ENCODE measurements around the gene KCTD20.

The KCTD20 gene

GRCh38 chr6:36505744-36506534 lies 63.1 kb downstream of the KCTD20 start:
- H3K27me3 ChIP-seq (ENCODE audit: control insufficient read depth, insufficient read depth, low read length, poor library complexity, severe bottlenecking) = no peaks in the 10 kb centered on the region
- 86 to 98% methylated on average over 2 to 6 of the region's 6 CpGs for WGBS, 2 experiments
- H3K4me1 ChIP-seq (ENCODE audit: control insufficient read depth, insufficient read depth, low read length) = no peaks in the 10 kb centered on the region
- no peaks in the 10 kb centered on the region for H3K9me3 ChIP-seq (ENCODE audit: control insufficient read depth, low read length)
- peaks cover 15% of the 10 kb centered on the region for H3K36me3 ChIP-seq (ENCODE audit: control insufficient read depth, insufficient read depth, low read length)
- H3K4me3 ChIP-seq (ENCODE audit: insufficient read depth, low read depth, low read length) = no peak overlapping the region
- no peak overlapping the region for H3K27ac ChIP-seq (ENCODE audit: insufficient read depth, low read depth, low read length, poor library complexity, severe bottlenecking)

- H3K4me1 ChIP-seq (ENCODE audit: control insufficient read depth, insufficient read depth, low read length) = no peaks in the 10 kb centered on the region
- H3K9me3 ChIP-seq (ENCODE audit: control insufficient read depth, low read length) = no peaks in the 10 kb centered on the region
- no peak overlapping the region for H3K4me3 ChIP-seq (ENCODE audit: insufficient read depth, low read depth, low read length)
- no peaks in the 10 kb centered on the region for H3K27me3 ChIP-seq (ENCODE audit: control insufficient read depth, insufficient read depth, low read length, poor library complexity, severe bottlenecking)
- H3K27ac ChIP-seq (ENCODE audit: insufficient read depth, low read depth, low read length, poor library complexity, severe bottlenecking) = no peak overlapping the region
- peaks cover 18% of the 10 kb centered on the region for H3K36me3 ChIP-seq (ENCODE audit: control insufficient read depth, insufficient read depth, low read length)
- 82 to 95% methylated on average over 1 to 2 of the region's 2 CpGs for WGBS, 2 experiments
Observed at GRCh38 chr6:36506611-36507010, 63.8 kb downstream of the KCTD20 start.

GRCh38 chr6:36508532-36508931 lies 65.7 kb downstream of the KCTD20 start:
- Histone ChIP-seq H3K27me3 (ENCODE audit: control insufficient read depth, insufficient read depth, low read length, poor library complexity, severe bottlenecking) (no peaks in the 10 kb centered on the region), H3K4me1 (ENCODE audit: control insufficient read depth, insufficient read depth, low read length) (no peaks in the 10 kb centered on the region), H3K36me3 (ENCODE audit: control insufficient read depth, insufficient read depth, low read length) (peaks cover 19% of the 10 kb centered on the region), H3K9me3 (ENCODE audit: control insufficient read depth, low read length) (no peaks in the 10 kb centered on the region), H3K27ac (ENCODE audit: insufficient read depth, low read depth, low read length, poor library complexity, severe bottlenecking) (no peak overlapping the region), H3K4me3 (ENCODE audit: insufficient read depth, low read depth, low read length) (no peak overlapping the region)
- 96 to 97% methylated on average over 10 of the region's 10 CpGs for WGBS, 2 experiments

GRCh38 chr6:36510365-36510764 lies 67.6 kb downstream of the KCTD20 start:
- WGBS, 2 experiments = 96 to 97% methylated on average over 3 of the region's 3 CpGs
- no peak overlapping the region for H3K27ac ChIP-seq (ENCODE audit: insufficient read depth, low read depth, low read length, poor library complexity, severe bottlenecking)
- peaks cover 24% of the 10 kb centered on the region for H3K36me3 ChIP-seq (ENCODE audit: control insufficient read depth, insufficient read depth, low read length)
- no peaks in the 10 kb centered on the region for H3K4me1 ChIP-seq (ENCODE audit: control insufficient read depth, insufficient read depth, low read length)
- H3K9me3 ChIP-seq (ENCODE audit: control insufficient read depth, low read length) = no peaks in the 10 kb centered on the region
- no peaks in the 10 kb centered on the region for H3K27me3 ChIP-seq (ENCODE audit: control insufficient read depth, insufficient read depth, low read length, poor library complexity, severe bottlenecking)
- H3K4me3 ChIP-seq (ENCODE audit: insufficient read depth, low read depth, low read length) = no peak overlapping the region

GRCh38 chr6:36514554-36515456 lies 72.0 kb downstream of the KCTD20 start:
- 94 to 96% methylated on average over 8 of the region's 8 CpGs for WGBS, 2 experiments
- H3K36me3 ChIP-seq (ENCODE audit: control insufficient read depth, insufficient read depth, low read length) = peaks cover 26% of the 10 kb centered on the region
- H3K9me3 ChIP-seq (ENCODE audit: control insufficient read depth, low read length) = no peaks in the 10 kb centered on the region
- no peak overlapping the region for H3K27ac ChIP-seq (ENCODE audit: insufficient read depth, low read depth, low read length, poor library complexity, severe bottlenecking)
- H3K4me3 ChIP-seq (ENCODE audit: insufficient read depth, low read depth, low read length) = no peak overlapping the region
- no peaks in the 10 kb centered on the region for H3K4me1 ChIP-seq (ENCODE audit: control insufficient read depth, insufficient read depth, low read length)
- no peaks in the 10 kb centered on the region for H3K27me3 ChIP-seq (ENCODE audit: control insufficient read depth, insufficient read depth, low read length, poor library complexity, severe bottlenecking)

GRCh38 chr6:36515844-36516243 lies 73.0 kb downstream of the KCTD20 start:
- Histone ChIP-seq H3K4me1 (ENCODE audit: control insufficient read depth, insufficient read depth, low read length) (no peaks in the 10 kb centered on the region), H3K27me3 (ENCODE audit: control insufficient read depth, insufficient read depth, low read length, poor library complexity, severe bottlenecking) (no peaks in the 10 kb centered on the region), H3K27ac (ENCODE audit: insufficient read depth, low read depth, low read length, poor library complexity, severe bottlenecking) (no peak overlapping the region), H3K36me3 (ENCODE audit: control insufficient read depth, insufficient read depth, low read length) (peaks cover 26% of the 10 kb centered on the region), H3K4me3 (ENCODE audit: insufficient read depth, low read depth, low read length) (no peak overlapping the region), H3K9me3 (ENCODE audit: control insufficient read depth, low read length) (no peaks in the 10 kb centered on the region)
- WGBS, 2 experiments = 75 to 100% methylated on average over 1 to 2 of the region's 3 CpGs

GRCh38 chr6:36516559-36516958 lies 73.8 kb downstream of the KCTD20 start:
- Histone ChIP-seq H3K36me3 (ENCODE audit: control insufficient read depth, insufficient read depth, low read length) (peaks cover 22% of the 10 kb centered on the region), H3K27ac (ENCODE audit: insufficient read depth, low read depth, low read length, poor library complexity, severe bottlenecking) (no peak overlapping the region), H3K4me3 (ENCODE audit: insufficient read depth, low read depth, low read length) (no peak overlapping the region), H3K27me3 (ENCODE audit: control insufficient read depth, insufficient read depth, low read length, poor library complexity, severe bottlenecking) (no peaks in the 10 kb centered on the region), H3K9me3 (ENCODE audit: control insufficient read depth, low read length) (no peaks in the 10 kb centered on the region), H3K4me1 (ENCODE audit: control insufficient read depth, insufficient read depth, low read length) (no peaks in the 10 kb centered on the region)
- 92 to 94% methylated on average over 3 to 4 of the region's 4 CpGs for WGBS, 2 experiments

GRCh38 chr6:36516988-36517387 lies 74.2 kb downstream of the KCTD20 start:
- no peak overlapping the region for H3K27ac ChIP-seq (ENCODE audit: insufficient read depth, low read depth, low read length, poor library complexity, severe bottlenecking)
- no peaks in the 10 kb centered on the region for H3K9me3 ChIP-seq (ENCODE audit: control insufficient read depth, low read length)
- H3K4me1 ChIP-seq (ENCODE audit: control insufficient read depth, insufficient read depth, low read length) = no peaks in the 10 kb centered on the region
- peaks cover 20% of the 10 kb centered on the region for H3K36me3 ChIP-seq (ENCODE audit: control insufficient read depth, insufficient read depth, low read length)
- H3K27me3 ChIP-seq (ENCODE audit: control insufficient read depth, insufficient read depth, low read length, poor library complexity, severe bottlenecking) = no peaks in the 10 kb centered on the region
- no peak overlapping the region for H3K4me3 ChIP-seq (ENCODE audit: insufficient read depth, low read depth, low read length)

GRCh38 chr6:36517408-36517807 lies 74.6 kb downstream of the KCTD20 start:
- WGBS, 2 experiments = 89 to 100% methylated on average over 1 to 2 of the region's 2 CpGs
- peaks cover 24% of the 10 kb centered on the region for H3K36me3 ChIP-seq (ENCODE audit: control insufficient read depth, insufficient read depth, low read length)
- no peak overlapping the region for H3K4me3 ChIP-seq (ENCODE audit: insufficient read depth, low read depth, low read length)
- no peaks in the 10 kb centered on the region for H3K9me3 ChIP-seq (ENCODE audit: control insufficient read depth, low read length)
- H3K27ac ChIP-seq (ENCODE audit: insufficient read depth, low read depth, low read length, poor library complexity, severe bottlenecking) = no peak overlapping the region
- no peaks in the 10 kb centered on the region for H3K27me3 ChIP-seq (ENCODE audit: control insufficient read depth, insufficient read depth, low read length, poor library complexity, severe bottlenecking)
- H3K4me1 ChIP-seq (ENCODE audit: control insufficient read depth, insufficient read depth, low read length) = no peaks in the 10 kb centered on the region

- no peak overlapping the region for H3K27ac ChIP-seq (ENCODE audit: insufficient read depth, low read depth, low read length, poor library complexity, severe bottlenecking)
- no peaks in the 10 kb centered on the region for H3K4me1 ChIP-seq (ENCODE audit: control insufficient read depth, insufficient read depth, low read length)
- no peaks in the 10 kb centered on the region for H3K9me3 ChIP-seq (ENCODE audit: control insufficient read depth, low read length)
- peaks cover 31% of the 10 kb centered on the region for H3K36me3 ChIP-seq (ENCODE audit: control insufficient read depth, insufficient read depth, low read length)
- H3K4me3 ChIP-seq (ENCODE audit: insufficient read depth, low read depth, low read length) = no peak overlapping the region
- no peaks in the 10 kb centered on the region for H3K27me3 ChIP-seq (ENCODE audit: control insufficient read depth, insufficient read depth, low read length, poor library complexity, severe bottlenecking)
Observed at GRCh38 chr6:36519352-36519751, 76.6 kb downstream of the KCTD20 start.
